ENCODE data around the gene TMEM263. TPM values are rescaled to one million over a fixed set of nuclear protein-coding genes. Genes with fewer than 3 reads are reported as not detected.

The TMEM263 gene
- total RNA-seq, result 10 to 100 TPM; 42.7 to 59.3 TPM
- polyA plus RNA-seq (ENCODE audit: insufficient read length in 6 of 6), result 10 to 100 TPM; 78.7 to 94.8 (median 82.4) TPM
- long read RNA-seq, donor 1, transcript TMEM263-201 (4 exons, 3,362 nt), result minor isoform, 8 of 24 reads
- long read RNA-seq, donor 1, transcript TMEM263-204 (3 exons, 3,349 nt), result major isoform, 10 of 24 reads
- long read RNA-seq, donor 1, partial matches to known transcripts, result 0 of 24 reads
- long read RNA-seq, donor 1, other reads (novel, unspliced or antisense), result 0 of 24 reads
- long read RNA-seq, donor 2, transcript TMEM263-204 (3 exons, 3,349 nt), result minor isoform, 12 of 29 reads
- long read RNA-seq, donor 2, transcript TMEM263-201 (4 exons, 3,362 nt), result major isoform, 14 of 29 reads
- long read RNA-seq, donor 2, partial matches to known transcripts, result 0 of 29 reads
- long read RNA-seq, donor 2, other reads (novel, unspliced or antisense), result 0 of 29 reads
- long read RNA-seq, donor 3, transcript TMEM263-201 (4 exons, 3,362 nt), result minor isoform, 9 of 21 reads
- long read RNA-seq, donor 3, transcript TMEM263-204 (3 exons, 3,349 nt), result major isoform, 11 of 21 reads
- long read RNA-seq, donor 3, partial matches to known transcripts, result 0 of 21 reads
- long read RNA-seq, donor 3, other reads (novel, unspliced or antisense), result 0 of 21 reads
- long read RNA-seq, donor 4, transcript TMEM263-204 (3 exons, 3,349 nt), result major isoform, 5 of 13 reads
- long read RNA-seq, donor 4, transcript TMEM263-201 (4 exons, 3,362 nt), result major isoform, 5 of 13 reads
- long read RNA-seq, donor 4, partial matches to known transcripts, result 0 of 13 reads
- long read RNA-seq, donor 4, other reads (novel, unspliced or antisense), result 2 of 13 reads
- long read RNA-seq, donor 5, transcript TMEM263-204 (3 exons, 3,349 nt), result minor isoform, 5 of 17 reads
- long read RNA-seq, donor 5, transcript TMEM263-201 (4 exons, 3,362 nt), result major isoform, 11 of 17 reads
- long read RNA-seq, donor 5, partial matches to known transcripts, result 0 of 17 reads
- long read RNA-seq, donor 5, other reads (novel, unspliced or antisense), result 0 of 17 reads
- long read RNA-seq, donor 6, transcript TMEM263-204 (3 exons, 3,349 nt), result major isoform, 11 of 18 reads
- long read RNA-seq, donor 6, transcript TMEM263-201 (4 exons, 3,362 nt), result minor isoform, 6 of 18 reads
- long read RNA-seq, donor 6, partial matches to known transcripts, result 0 of 18 reads
- long read RNA-seq, donor 6, other reads (novel, unspliced or antisense), result 0 of 18 reads
- long read RNA-seq, donor 7, partial matches to known transcripts, result 0 of 8 reads
- long read RNA-seq, donor 7, other reads (novel, unspliced or antisense), result 0 of 8 reads
- long read RNA-seq, donor 8, transcript TMEM263-204 (3 exons, 3,349 nt), result major isoform, 8 of 14 reads
- long read RNA-seq, donor 8, transcript TMEM263-201 (4 exons, 3,362 nt), result minor isoform, 6 of 14 reads
- long read RNA-seq, donor 8, partial matches to known transcripts, result 0 of 14 reads
- long read RNA-seq, donor 8, other reads (novel, unspliced or antisense), result 0 of 14 reads
- long read RNA-seq, donor 9, partial matches to known transcripts, result 0 of 1 reads
- long read RNA-seq, donor 9, other reads (novel, unspliced or antisense), result 0 of 1 reads
- long read RNA-seq, donor 10, partial matches to known transcripts, result 0 of 4 reads
- long read RNA-seq, donor 10, other reads (novel, unspliced or antisense), result 0 of 4 reads
- long read RNA-seq, donor 11, transcript TMEM263-201 (4 exons, 3,362 nt), result major isoform, 12 of 24 reads
- long read RNA-seq, donor 11, partial matches to known transcripts, result 5 of 24 reads
- long read RNA-seq, donor 11, other reads (novel, unspliced or antisense), result 0 of 24 reads
- long read RNA-seq, donor 12, transcript TMEM263-201 (4 exons, 3,362 nt), result major isoform, 7 of 14 reads
- long read RNA-seq, donor 12, transcript TMEM263-204 (3 exons, 3,349 nt), result major isoform, 7 of 14 reads
- long read RNA-seq, donor 12, partial matches to known transcripts, result 0 of 14 reads
- long read RNA-seq, donor 12, other reads (novel, unspliced or antisense), result 0 of 14 reads

DNA sequence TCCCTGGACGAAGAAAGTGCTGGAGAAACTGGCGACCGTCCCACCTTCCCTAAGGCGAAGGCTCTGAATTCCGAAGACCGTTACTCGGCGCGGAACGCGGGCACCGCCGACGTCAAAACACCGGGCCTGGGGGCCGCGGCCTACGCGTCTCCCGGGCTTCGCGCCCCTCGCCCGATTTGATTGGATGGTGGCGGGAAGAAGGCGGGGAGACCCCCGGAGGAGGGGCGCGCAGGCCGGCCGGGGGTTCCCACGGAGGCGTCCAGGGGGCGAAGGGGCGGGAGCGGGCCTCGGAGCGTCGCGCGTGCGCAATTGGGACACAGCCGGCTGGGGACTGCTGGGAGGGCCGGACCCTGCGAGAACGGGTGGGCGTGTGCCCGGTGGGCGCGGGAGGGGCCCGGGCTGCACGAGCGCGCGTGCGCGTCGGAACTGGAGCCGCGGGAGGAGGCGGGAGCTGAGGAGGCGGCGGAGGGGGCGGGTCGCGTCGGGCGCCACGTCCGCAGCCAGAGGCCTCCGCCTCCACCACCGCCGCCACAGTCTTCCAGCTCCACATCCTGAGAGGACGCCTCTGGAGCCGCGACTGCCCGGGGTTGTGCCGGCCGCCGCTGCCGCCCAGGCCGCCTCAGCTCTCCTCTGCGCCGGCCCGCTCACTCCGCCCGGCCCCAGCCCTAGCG lies at the start of gene TMEM263:
Gene TMEM263, plus strand, starts transcription at position 531 of the 671 bp plus-strand sequence. CDS start 11,210 bp downstream, outside the sequence.
- Histone ChIP-seq H3K27ac (peak within 1 kb of the TSS; percentile 91 to 98), H3K36me3 (no peaks in the 10 kb centered on the region), H3K4me1 (peaks cover 11 to 15% of the 10 kb centered on the region in 2 donors), H3K4me3 (peak within 1 kb of the TSS; percentile 81 to 88), H3K27me3 (peaks cover 0 to 11% of the 10 kb centered on the region in 2 donors), H3K9me3 (no peaks in the 10 kb centered on the region)
- intact Hi-C loops (cut with DNase I), result no loop called here
- peak; percentile 94 to 99 (median 96) for DNase-seq
- TF ChIP-seq, protein P1, sequence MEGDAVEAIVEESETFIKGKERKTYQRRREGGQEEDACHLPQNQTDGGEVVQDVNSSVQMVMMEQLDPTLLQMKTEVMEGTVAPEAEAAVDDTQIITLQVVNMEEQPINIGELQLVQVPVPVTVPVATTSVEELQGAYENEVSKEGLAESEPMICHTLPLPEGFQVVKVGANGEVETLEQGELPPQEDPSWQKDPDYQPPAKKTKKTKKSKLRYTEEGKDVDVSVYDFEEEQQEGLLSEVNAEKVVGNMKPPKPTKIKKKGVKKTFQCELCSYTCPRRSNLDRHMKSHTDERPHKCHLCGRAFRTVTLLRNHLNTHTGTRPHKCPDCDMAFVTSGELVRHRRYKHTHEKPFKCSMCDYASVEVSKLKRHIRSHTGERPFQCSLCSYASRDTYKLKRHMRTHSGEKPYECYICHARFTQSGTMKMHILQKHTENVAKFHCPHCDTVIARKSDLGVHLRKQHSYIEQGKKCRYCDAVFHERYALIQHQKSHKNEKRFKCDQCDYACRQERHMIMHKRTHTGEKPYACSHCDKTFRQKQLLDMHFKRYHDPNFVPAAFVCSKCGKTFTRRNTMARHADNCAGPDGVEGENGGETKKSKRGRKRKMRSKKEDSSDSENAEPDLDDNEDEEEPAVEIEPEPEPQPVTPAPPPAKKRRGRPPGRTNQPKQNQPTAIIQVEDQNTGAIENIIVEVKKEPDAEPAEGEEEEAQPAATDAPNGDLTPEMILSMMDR (IDR thresholded peaks at IDR 0.05), result no peak
- ATAC-seq, result peak; percentile 93

DNA sequence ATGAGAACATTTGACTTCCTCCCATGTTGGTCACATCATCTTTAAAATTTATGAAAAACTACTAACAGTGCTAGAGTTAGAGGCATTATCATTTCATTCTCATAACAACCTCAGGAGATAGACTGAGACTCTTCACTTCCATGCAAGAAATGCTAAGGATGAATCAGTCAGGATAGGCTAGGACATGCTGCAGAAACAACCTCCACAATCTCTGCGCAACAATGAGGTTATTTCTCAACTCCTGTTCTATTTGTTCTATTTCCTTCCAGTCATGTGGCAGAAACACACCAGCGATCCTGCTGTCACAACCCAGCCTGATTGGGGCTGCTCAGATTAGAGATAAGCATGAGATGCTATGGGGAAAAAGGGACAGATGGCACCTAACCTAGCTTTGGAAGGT lies 49.0 kb upstream of the TMEM263 start:
- peaks cover 0 to 10% of the 10 kb centered on the region in 2 donors for H3K4me1 ChIP-seq
- TF ChIP-seq, protein P1 (IDR thresholded peaks at IDR 0.05), result no peak
- H3K27me3 ChIP-seq, result peaks cover 9 to 97% of the 10 kb centered on the region in 2 donors
- no peaks in the 10 kb centered on the region for H3K36me3 ChIP-seq
- H3K9me3 ChIP-seq, result no peaks in the 10 kb centered on the region
- intact Hi-C loops (cut with DNase I), result no loop called here
- no peak overlapping the region for H3K4me3 ChIP-seq
- ATAC-seq, result no peak
- no peak for DNase-seq
- no peak overlapping the region for H3K27ac ChIP-seq

DNA sequence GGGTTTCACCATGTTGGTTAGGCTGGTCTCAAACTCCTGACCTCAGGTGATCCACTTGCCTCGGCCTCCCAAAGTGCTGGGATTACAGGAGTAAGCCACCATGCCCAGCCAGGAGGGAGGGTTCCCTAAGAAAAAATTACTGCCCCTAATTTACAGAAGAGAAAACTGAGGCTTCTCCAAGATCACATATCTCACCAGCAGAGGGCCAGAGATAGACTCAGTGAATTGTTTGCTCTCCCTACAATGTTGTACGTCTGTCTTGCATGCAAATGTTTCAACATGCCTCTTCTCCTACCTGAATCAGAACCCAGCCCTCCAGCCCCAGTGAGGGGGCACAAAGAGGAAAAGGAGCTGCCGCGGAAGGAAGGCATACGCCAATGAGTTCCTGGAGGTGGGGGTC lies 48.3 kb upstream of the TMEM263 start:
- Histone ChIP-seq H3K27ac (no peak overlapping the region), H3K4me3 (no peak overlapping the region), H3K4me1 (peaks cover 0 to 10% of the 10 kb centered on the region in 2 donors), H3K27me3 (peaks cover 12 to 97% of the 10 kb centered on the region in 2 donors), H3K9me3 (no peaks in the 10 kb centered on the region), H3K36me3 (no peaks in the 10 kb centered on the region)
- no peak for ATAC-seq
- TF ChIP-seq, protein P1 (IDR thresholded peaks at IDR 0.05), result no peak
- no peak for DNase-seq
- intact Hi-C loops (cut with DNase I), result no loop called here

DNA sequence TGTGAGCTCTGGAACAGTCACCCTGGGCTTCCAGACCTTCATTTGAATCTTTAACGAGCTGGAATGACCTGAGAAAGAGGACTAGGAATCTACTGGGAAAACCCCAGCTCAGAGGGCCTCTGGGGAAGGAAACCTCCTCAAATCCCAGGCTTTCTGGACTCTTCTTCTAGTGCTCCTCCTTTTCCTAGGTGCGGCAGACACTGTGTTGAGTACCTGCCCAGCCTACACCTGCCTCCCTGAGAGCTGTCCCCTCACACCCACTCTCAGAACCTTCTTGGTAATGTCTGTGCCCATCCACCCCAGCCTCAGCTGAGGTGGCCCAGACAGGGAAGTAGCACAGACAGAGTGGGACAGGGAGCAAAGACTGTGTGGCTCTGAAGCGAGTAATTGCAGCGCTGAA lies 47.9 kb upstream of the TMEM263 start:
- TF ChIP-seq, protein P1 (IDR thresholded peaks at IDR 0.05), result no peak
- no peaks in the 10 kb centered on the region for H3K36me3 ChIP-seq
- no peaks in the 10 kb centered on the region for H3K9me3 ChIP-seq
- H3K27me3 ChIP-seq, result peaks cover 12 to 97% of the 10 kb centered on the region in 2 donors
- H3K27ac ChIP-seq, result no peak overlapping the region
- H3K4me1 ChIP-seq, result peaks cover 0 to 9% of the 10 kb centered on the region in 2 donors
- DNase-seq (no peak), ATAC-seq (no peak)
- intact Hi-C loops (cut with DNase I), result no loop called here
- H3K4me3 ChIP-seq, result no peak overlapping the region

All from left lung (tissue), 14 donors.